ENCODE measurements around the gene C14orf180. TPM values are rescaled to one million over a fixed set of nuclear protein-coding genes. Genes with fewer than 3 reads are reported as not detected.
"Not testable (repeated sequence)": the region's sequence is repeated elsewhere in the genome, so short reads cannot be mapped to it uniquely, and the experiment has no call there.

Gene C14orf180
- total RNA-seq, 2 donors from 2014 or later, result 1.1 to 5.1 TPM

- TF ChIP-seq CTCF (IDR thresholded peaks at IDR 0.05), result no peak
- ATAC-seq (ENCODE audit: insufficient number of reproducible peaks, low FRiP score, low read depth) (no peak), DNase-seq (ENCODE audit: low spot score) (no peak)
- Histone ChIP-seq H3K4me1 (ENCODE audit: control insufficient read depth in 1 of 2, low read depth in 2 of 2) (no peaks in the 10 kb centered on the region), H3K27me3 (replicated peaks; ENCODE audit: insufficient read depth) (no peaks in the 10 kb centered on the region), H3K36me3 (no peaks in the 10 kb centered on the region), H3K4me3 (no peak overlapping the region), H3K27ac (no peak overlapping the region), H3K9me3 (peaks cover 5% of the 10 kb centered on the region)
These were observed 54.7 kb downstream of the C14orf180 start for GRCh38 chr14:104634138-104634760.

DNA sequence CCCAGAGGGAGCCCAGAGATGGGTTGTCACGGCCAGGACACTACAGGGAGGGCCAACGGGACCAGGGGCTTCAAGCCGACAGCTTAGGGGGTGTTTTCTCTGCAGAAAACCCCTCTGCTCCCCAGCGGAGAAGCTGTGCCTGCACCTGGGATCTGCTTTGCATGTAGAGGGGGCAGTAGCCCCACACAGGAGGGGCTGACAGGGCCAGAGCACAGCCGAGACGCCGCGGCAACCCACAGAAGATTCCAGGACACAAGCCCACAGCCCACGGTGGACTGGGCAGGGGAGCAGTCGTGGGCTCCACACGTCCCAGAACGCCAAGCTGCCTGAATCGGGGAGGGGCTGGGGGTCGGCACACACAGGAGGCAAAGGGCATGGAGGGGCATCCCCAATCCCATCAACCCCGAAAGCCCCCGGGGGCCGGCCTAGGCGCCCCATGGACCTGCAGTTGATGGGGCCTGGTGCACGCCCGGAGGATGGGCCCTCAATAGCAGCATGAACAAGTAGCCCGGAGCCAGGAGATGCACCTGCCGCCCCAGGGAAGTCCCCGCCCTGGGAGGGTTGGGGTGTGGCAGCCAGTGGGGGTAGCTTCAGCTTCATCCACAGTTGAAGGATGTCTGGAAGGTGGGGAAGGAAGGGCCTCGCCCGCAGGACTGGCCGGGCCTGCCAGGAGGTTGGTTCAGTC, 55.5 kb downstream of the C14orf180 start:
- TF ChIP-seq CTCF (IDR thresholded peaks at IDR 0.05), result no peak
- no peaks in the 10 kb centered on the region for H3K9me3 ChIP-seq
- no peak overlapping the region for H3K4me3 ChIP-seq
- no peak for ATAC-seq (ENCODE audit: insufficient number of reproducible peaks, low FRiP score, low read depth)
- no peaks in the 10 kb centered on the region for H3K36me3 ChIP-seq
- DNase-seq (ENCODE audit: low spot score), result no peak
- H3K4me1 ChIP-seq (ENCODE audit: control insufficient read depth in 1 of 2, low read depth in 2 of 2), result no peaks in the 10 kb centered on the region
- no peaks in the 10 kb centered on the region for H3K27me3 ChIP-seq (replicated peaks; ENCODE audit: insufficient read depth)
- no peak overlapping the region for H3K27ac ChIP-seq

- Histone ChIP-seq H3K27me3 (replicated peaks; ENCODE audit: insufficient read depth) (no peaks in the 10 kb centered on the region), H3K4me3 (no peak overlapping the region), H3K36me3 (no peaks in the 10 kb centered on the region), H3K27ac (no peak overlapping the region), H3K9me3 (no peaks in the 10 kb centered on the region), H3K4me1 (ENCODE audit: control insufficient read depth in 1 of 2, low read depth in 2 of 2) (no peaks in the 10 kb centered on the region)
- ATAC-seq (ENCODE audit: insufficient number of reproducible peaks, low FRiP score, low read depth) (no peak), DNase-seq (ENCODE audit: low spot score) (no peak)
- no peak for TF ChIP-seq CTCF (IDR thresholded peaks at IDR 0.05)
These were observed 56.2 kb downstream of the C14orf180 start for GRCh38 chr14:104635717-104636116.

DNA sequence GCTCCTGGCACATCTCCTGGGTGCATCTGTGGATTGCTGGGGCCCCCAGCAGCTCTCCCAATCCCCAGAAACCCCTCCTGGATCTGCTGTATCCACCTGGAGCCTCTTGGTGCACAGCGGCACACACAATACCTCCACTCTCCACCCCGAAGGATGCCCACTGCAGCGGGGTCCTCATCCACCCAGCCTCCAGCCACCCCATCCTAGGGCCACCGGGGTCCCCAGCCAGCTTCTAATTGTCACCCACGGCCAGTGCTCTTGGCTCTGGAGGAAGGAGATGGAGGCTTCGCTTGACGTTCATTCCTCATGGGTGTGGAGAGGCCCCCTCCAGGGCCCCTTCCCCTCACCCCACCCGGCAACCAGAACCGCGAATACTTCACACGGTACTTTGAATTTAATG, 56.6 kb downstream of the C14orf180 start:
- H3K36me3 ChIP-seq, result no peaks in the 10 kb centered on the region
- no peak overlapping the region for H3K4me3 ChIP-seq
- H3K27ac ChIP-seq, result no peak overlapping the region
- H3K27me3 ChIP-seq (replicated peaks; ENCODE audit: insufficient read depth), result no peaks in the 10 kb centered on the region
- H3K9me3 ChIP-seq, result no peaks in the 10 kb centered on the region
- ATAC-seq (ENCODE audit: insufficient number of reproducible peaks, low FRiP score, low read depth) (no peak), DNase-seq (ENCODE audit: low spot score) (no peak)
- TF ChIP-seq CTCF (IDR thresholded peaks at IDR 0.05), result no peak
- H3K4me1 ChIP-seq (ENCODE audit: control insufficient read depth in 1 of 2, low read depth in 2 of 2), result no peaks in the 10 kb centered on the region

DNA sequence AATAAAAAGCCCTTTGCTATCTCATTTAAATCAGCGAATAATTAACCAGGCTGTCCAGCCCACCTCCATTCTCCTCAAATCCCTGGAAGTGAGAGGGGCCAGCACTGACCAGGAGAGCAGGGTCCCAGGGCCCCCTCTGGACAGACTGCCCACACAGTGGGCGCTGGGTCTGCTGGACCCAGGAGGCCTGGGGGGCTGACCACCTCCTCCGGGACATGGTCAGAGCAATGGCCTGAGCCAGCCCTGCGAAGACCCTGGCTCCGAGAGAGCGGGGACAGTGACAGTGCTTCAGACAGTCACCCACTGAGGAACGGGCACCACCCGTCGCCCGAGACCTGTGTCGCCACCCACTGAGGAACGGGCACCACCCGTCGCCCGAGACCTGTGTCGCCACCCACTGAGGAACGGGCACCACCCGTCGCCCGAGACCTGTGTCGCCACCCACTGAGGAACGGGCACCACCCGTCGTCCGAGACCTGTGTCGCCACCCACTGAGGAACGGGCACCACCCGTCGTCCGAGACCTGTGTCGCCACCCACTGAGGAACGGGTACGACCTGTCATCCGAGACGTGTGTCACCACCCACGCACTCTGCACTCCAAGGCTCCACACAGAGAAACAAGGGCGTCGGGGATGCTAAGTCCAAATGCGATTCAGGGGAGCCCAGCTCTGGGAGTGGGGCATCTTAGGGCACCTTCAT, 57.4 kb downstream of the C14orf180 start:
- not testable (repeated sequence) for ATAC-seq (ENCODE audit: insufficient number of reproducible peaks, low FRiP score, low read depth); DNase-seq (ENCODE audit: low spot score); H3K4me1 ChIP-seq (ENCODE audit: control insufficient read depth in 1 of 2, low read depth in 2 of 2); H3K27ac ChIP-seq; H3K9me3 ChIP-seq; H3K27me3 ChIP-seq (replicated peaks; ENCODE audit: insufficient read depth); H3K4me3 ChIP-seq; H3K36me3 ChIP-seq

Measured in thoracic aorta (tissue), 2 donors.